ENCODE results near the gene MAP3K19.
"Not testable (repeated sequence)": the region's sequence is repeated elsewhere in the genome, so short reads cannot be mapped to it uniquely, and the experiment has no call there.

The MAP3K19 gene

DNA sequence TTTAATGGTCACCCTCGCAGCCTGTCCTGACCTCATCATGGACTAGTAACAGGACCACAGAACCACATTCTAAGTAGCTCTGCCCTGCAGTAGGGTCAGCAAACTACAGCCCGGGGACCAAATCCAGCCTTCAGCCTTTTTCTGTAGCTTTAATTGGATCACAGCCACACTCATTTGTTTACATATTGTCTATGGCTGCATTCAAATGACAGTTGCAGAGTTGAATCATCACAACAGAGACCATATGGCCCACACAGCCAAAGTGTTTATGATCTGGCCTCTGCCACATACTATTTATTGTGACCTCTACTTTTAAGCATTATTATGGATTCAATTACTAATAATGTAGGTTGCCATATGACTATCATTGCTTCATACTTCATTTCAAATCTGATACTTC lies 47.7 kb downstream of the MAP3K19 start:
- in situ Hi-C loops (cut with MboI; ENCODE audit: low sequenced_read_pairs): no loop called here

DNA sequence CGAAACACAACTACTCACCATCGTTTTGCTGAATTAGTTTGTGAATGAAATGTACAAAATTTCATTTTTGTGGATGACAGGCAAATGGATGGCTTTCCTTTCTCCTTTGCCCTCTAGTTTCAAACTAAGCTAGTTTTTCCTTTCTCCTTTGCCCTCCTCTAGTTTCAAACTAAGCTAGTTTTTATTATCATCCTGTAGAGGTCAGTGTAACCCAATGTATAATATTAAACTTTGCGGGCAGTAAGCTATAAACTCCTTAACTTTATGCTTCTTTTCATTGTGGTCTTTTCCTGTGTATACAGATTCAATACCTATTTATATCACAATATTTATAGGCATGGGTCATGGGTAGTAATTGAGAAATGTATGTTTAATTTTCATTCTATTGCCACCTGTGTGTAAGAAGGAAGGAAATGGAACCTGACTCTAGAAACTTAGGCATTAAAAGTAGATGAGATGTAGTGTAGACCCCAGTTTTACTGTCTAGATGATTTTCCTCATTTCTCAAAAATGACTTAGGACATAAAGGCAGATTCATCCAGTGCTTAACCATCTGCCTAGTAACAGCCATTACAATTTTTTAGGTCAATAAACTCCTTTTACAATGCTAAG lies 58.1 kb downstream of the MAP3K19 start:
- in situ Hi-C loops (cut with MboI; ENCODE audit: low sequenced_read_pairs): no loop called here

DNA sequence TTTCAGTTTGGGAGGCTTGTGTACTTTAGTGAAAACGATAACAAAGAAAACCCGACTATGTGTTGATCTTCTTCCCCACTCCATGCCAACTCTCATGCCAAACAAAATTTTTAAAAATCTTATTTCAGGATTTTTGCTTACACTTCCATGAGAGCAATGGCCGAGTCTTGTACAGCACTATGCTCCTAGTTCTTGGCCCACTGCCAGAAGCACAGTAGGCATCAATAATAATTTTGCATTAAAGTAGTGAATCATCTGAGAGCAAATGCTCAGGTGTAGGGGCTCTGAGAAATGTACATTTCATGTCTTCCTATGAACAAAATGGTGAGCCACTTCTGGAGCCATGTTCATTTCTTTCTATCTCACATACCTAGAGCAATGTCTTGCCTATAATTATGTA lies 62.2 kb downstream of the MAP3K19 start:
- in situ Hi-C loops (cut with MboI; ENCODE audit: low sequenced_read_pairs): no loop called here

DNA sequence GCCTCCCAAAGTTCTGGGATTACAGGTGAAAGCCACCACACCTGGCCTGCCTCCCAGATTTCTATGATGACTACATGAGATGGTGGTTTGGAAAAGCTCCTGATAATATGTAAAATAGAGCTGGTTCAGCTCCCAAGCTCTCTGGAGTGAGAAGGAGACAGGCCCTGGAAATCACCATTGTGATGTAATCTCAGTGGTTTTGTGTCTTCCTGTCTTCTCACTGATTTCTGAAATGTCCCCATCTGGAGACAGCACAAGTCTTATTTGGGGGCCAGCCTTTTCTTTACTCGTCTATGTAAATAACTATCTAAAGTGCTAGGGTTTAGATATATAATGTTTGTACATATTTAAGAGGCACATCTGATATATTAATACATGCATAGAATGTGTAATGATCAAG lies 64.6 kb downstream of the MAP3K19 start:
- in situ Hi-C loops (cut with MboI; ENCODE audit: low sequenced_read_pairs): no loop called here

DNA sequence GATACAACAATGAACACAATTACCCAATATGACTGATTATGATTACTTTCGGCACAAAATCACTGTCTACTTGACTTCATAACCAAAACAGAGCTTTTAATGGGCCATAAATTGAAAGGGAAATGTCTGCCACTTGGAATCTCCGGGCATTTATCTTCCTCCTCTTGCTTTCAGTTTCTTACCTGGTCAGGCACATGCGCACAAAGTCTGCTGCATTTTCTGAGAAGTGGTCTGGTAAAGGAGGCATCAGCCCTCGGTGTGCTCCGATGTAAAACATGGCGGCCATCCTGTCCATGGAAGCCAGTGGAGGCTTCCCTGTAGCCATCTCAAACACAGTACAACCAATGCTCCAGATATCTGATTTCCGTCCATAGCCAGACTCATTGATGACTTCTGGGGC lies 66.6 kb downstream of the MAP3K19 start:
- in situ Hi-C loops (cut with MboI; ENCODE audit: low sequenced_read_pairs): no loop called here

DNA sequence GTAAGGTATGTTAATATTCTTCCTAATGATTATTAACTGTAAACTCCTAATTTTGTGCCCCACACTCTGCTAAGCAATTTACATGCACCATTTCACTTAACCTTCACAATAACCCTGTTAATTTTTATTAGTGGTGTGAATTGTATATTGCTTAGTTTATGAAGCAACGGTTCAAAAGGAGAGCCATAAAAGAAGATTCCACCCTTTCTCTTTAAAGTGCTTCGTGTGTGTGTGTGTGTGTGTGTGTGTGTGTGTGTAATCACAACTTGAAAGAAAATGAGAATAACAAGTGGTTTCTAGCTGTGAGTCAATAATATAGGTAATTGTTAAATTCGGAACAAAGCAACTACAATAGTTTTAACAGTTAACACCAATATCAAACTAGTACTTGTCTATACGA lies 68.0 kb downstream of the MAP3K19 start:
- in situ Hi-C loops (cut with MboI; ENCODE audit: low sequenced_read_pairs): no loop called here

DNA sequence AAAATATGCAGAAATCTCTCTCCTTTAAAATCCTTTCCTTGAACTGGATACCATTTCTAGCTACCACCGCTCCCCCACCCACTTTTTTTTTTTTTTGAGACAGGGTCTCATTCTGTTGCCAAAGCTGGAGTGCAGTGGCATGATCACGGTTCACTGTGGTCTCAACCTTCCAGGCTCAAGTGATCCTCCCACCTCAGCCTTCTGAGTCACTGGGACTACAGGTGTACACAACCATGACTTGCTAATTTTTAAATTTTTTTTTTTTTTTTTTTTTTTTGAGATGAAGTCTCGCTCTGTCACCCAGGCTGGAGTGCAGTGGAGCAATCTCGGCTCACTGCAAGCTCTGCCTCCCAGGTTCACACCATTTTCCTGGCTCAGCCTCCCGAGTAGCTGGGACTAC lies 70.1 kb downstream of the MAP3K19 start:
- in situ Hi-C loops (cut with MboI; ENCODE audit: low sequenced_read_pairs): not testable (repeated sequence)

DNA sequence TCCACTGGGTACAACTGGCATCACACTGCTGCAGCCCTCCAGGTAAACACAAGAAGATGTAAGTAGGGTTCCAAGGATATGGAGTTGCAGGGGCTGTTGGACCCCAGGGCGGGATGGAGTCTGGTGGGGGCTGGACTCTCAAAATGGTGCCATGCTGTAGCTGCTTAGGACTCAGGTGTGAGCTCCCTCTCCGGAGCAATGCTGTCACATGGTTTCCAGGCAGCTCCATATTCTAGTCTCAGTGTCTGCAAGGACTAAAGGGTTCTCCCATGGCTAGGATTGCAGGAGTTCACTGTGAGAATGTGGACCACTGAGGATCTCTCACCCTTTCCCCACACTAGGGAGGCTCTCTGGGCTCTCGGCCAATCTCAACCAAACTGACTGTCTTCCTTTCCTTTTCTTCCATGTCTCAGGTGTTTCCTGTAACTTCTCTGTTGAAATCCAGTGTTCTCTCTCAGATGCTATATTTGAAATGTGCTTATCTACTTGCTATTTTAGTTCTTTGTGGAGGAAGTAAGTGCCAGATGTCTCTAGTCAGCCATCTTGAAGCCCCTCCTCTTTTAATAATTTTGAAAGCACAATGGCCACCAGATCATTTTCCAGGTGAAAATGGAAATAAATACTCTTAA lies 71.1 kb downstream of the MAP3K19 start:
- in situ Hi-C loops (cut with MboI; ENCODE audit: low sequenced_read_pairs): no loop called here

DNA sequence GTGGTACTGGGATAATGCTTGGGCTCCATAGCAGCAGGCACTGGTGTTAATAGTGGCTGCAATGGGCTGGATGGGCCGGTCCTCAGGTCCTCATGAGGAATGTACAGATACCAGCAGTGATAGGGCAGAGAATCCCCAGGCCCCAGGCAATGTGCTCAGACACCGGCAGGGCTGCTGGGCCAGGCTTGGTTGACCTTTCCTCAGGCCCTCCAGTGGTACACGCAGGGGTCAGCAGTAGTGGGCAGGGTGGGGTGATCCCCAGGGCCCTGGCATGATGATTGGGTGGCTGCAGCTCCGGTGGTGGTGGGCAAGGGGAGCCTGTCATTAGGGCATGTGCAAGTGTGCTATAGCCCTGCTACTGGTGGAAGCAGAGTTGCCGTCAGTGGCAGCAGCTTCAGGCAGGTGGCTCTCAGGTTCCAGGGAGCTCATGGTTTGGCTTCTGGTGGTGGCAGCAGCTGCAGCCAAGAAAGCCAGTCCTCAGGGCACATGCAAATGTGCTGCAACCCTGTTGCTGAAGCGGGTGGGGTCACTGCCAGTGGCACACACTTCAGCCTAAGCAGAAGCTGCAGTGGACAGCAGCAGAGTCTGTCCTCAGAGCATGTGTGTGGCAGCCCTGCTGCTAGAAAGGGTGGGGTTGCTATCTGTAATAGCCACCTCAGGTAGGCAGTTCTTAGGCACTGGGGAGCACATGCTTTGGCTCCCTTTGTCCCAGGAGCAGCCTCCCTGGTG lies 71.8 kb downstream of the MAP3K19 start:
- in situ Hi-C loops (cut with MboI; ENCODE audit: low sequenced_read_pairs): no loop called here

DNA sequence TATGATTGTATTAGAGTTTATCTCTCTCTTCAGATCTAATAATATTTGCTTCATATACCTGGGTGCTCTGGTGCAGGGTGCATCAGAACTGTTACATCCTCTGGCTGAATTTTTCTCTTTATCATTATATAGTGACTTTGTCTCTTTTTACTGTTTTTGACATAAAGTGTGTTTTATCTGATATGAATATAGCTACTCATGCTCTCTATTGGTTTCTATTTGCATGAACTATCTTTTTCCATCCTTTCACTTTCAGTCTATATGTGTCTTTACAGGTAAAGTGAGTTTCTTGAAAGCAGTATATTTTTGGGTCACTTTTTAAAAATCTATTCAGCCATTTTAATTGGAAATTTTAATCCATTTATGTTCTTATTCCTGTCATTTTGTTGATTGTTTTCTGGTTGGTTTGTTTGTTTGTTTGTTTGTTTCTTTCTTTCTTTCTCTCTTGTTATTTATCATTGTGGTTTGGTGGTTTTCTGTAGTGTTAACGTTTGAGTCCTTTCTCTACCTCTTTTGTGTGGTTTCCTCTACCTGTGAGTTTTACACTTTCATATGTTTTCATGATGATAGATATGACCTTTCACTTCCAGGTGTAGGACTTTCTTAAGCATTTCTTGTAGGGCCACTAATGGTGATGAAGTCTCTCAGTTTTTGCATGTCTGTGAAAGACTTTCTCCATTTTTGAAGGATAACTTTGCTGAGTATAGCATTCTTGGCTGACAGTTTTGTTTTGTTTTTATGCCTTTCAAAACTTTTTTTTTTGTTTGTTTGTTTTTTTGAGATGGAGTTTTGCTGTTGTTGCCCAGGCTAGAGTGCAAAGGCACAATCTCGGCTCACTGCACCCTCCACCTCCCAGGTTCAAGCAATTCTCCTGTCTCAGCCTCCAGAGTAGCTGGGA lies 73.8 kb downstream of the MAP3K19 start:
- in situ Hi-C loops (cut with MboI; ENCODE audit: low sequenced_read_pairs): no loop called here

DNA sequence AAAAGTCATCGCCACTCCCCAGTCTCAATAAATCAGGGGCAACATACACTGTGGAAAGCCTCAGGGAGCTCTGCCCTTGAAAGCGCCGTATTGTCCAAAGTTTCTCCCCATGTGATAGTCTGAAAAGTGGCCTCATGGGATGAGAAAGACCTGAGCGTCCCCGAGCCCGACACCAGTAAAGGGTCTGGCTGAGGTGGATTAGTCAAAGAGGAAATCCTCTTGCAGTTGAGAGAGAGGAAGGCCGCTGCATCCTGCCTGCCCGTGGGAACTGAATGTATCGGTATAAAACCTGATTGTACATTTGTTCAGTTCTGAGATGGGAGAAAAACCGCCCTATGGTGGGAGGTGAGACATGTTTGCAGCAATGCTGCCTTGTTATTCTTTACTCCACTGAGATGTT lies 80.1 kb downstream of the MAP3K19 start:
- in situ Hi-C loops (cut with MboI; ENCODE audit: low sequenced_read_pairs): not testable (repeated sequence)

DNA sequence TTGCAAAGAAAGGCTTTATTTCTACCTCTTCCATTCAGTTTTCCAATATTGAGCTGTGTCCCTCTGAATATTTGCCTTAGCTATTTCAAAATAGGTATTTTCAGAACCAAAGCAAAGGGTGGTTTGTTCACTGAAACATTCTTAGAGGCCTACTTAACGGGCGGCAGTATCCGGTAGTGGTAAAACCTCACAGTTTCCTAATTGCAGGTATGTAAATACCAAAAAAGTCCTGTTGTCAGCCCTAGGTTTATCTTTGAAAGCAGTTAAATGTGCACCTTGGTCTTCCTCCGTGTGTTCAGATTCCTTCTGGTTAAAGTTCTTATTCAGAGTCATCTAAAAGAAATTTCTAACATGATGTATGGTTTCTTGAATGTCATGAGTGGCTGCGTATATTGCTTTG lies 89.8 kb downstream of the MAP3K19 start:
- in situ Hi-C loops (cut with MboI; ENCODE audit: low sequenced_read_pairs): no loop called here

DNA sequence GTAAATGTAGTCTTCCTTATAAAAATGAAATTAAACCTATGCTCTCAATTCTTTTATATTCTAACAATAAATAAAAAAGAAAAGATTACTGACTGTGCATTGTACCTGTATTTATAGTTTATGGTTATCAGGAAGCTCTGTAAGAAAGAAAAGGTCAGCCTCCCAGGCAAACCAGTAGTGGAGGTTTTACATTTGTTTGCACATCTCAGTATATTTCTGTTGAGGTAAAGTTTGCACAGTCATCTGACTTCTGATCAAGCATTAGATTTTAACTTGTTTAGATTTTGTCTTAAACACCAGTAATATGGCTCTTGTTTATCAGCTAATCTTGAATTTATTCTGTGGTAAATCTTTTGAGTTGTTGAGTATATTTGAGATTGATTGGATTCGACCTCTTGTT lies 91.5 kb downstream of the MAP3K19 start:
- in situ Hi-C loops (cut with MboI; ENCODE audit: low sequenced_read_pairs): no loop called here

DNA sequence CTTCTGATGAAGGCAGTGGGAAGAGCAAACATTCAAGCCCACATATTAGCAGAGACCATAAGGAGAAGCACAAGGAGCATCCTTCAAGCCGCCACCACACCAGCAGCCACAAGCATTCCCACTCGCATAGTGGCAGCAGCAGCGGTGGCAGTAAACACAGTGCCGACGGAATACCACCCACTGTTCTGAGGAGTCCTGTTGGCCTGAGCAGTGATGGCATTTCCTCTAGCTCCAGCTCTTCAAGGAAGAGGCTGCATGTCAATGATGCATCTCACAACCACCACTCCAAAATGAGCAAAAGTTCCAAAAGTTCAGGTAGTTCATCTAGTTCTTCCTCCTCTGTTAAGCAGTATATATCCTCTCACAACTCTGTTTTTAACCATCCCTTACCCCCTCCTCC lies 93.2 kb downstream of the MAP3K19 start:
- in situ Hi-C loops (cut with MboI; ENCODE audit: low sequenced_read_pairs): no loop called here

DNA sequence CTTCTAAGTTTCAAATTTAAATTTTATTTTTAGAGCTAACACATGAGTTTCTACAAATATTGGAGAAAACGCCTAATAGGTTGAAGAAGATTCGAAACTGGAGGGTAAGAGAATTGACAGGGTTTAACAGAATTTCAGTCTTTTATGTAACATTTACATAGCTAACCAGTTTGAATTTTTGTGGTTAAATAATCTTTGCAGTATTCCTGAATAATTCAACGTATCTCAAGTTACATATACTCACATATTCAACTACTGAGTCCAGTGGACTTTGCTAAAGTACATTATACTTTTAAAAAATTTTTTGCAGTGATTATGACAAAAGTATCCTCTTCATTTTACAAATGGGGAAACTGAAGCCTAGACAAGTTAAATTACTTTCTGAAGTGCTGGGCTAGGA lies 94.6 kb downstream of the MAP3K19 start:
- in situ Hi-C loops (cut with MboI; ENCODE audit: low sequenced_read_pairs): no loop called here

DNA sequence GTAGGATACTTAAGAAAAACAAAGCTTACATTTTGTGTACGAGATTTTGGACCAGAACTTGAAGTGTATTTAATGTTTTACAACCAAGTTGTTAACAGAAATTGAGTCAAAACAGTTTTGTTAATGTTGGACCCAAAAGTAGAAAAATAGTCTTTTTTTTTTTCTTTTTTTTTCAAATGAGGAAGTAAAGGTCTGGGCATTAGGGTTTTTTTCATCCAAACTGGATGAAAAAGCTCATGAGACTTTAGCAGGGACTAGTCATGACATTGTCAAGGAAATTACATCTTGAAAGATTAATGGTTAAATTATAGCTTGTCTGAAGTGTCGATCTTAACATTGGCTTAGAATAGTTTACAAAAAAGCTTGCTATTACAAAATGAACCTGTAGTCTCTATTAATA lies 96.4 kb downstream of the MAP3K19 start:
- in situ Hi-C loops (cut with MboI; ENCODE audit: low sequenced_read_pairs): no loop called here

DNA sequence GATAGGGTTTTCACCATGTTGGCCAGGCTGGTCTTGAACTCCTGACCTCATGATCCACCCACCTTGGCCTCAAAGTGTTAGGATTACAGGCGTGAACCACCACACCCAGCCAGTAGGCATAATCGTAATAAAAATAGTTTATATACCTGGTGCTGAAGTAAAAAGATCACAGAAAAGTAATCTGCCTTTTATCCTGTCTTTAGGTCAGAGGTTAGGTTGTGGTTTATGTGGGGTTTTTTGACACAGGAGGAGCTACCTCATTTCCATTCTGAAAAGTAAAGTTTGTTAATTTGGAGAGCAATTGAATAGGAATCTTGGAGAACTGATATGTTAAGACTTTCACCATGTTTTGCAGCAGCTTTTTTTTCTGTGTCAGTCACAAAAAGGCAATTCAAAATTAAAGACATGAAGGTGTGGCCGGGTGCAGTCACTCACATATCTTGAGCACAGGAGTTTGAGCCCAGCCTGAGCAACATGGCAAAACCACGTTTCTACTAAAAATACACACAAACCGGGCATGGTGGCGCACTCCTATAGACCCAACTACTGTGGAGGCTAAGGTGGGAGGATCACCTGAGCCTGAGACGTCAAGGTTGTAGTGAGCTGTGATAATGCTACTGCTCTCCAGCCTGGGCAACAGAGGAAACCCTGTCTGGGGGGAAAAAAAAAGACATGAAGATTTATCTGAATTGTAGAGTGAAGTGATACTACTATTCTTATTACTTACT lies 97.1 kb downstream of the MAP3K19 start:
- in situ Hi-C loops (cut with MboI; ENCODE audit: low sequenced_read_pairs): no loop called here

DNA sequence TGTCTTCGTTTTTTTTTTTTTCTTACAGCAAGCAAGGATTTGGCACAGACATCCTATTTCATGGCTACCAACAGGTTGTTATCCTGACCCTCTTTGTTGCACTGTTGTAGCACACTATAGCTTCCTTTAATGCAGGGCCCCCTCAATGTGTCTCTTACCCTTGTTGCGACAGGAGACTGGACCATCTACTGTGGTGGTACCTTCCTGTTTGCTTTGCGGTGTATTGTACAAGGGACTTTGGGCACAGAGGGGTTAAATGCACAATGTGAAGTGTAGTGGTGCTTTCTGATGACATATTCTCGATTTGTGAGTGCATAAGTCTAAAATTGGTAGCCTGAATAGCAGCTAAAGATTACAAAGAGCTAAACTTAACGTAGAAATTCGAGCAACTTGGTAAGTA lies 101.2 kb downstream of the MAP3K19 start:
- in situ Hi-C loops (cut with MboI; ENCODE audit: low sequenced_read_pairs): no loop called here

DNA sequence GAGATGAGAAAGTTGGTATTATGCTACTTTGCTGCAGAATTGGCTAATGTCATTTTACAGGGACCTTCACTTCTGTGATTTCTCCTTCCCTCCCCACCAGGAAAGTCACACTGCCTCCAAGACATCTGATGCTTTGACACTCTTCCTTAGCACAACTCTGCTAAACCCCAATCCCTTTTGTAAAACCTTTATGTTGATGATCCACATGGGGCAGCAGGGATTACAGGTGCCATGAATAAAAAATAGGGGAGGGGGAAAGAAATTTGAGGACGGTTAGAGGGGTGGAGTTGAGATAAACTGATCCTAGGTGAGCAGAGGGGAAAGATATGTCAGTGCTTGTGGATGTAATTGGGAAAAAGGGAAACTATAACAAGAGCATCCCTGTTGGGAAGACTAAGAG lies 102.3 kb downstream of the MAP3K19 start:
- in situ Hi-C loops (cut with MboI; ENCODE audit: low sequenced_read_pairs): no loop called here

DNA sequence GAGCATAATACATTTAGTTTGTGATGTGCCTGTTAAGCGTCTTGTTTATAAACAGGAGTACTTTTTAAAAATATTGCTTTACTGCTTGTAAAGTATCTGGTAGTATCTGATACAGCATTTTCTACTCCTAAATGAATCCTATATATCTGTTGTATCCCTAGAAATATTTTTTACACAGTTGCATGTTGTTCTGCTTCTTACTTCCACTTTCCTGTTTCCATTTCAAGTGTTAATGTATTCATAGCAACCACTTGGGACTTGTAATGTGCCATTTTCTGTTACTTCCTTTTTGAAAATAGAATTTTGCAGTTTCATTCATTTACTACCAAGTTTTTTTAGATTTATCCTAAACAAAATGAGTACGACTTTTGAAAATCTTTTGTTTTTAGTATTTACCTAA lies 103.7 kb downstream of the MAP3K19 start:
- in situ Hi-C loops (cut with MboI; ENCODE audit: low sequenced_read_pairs): no loop called here

DNA sequence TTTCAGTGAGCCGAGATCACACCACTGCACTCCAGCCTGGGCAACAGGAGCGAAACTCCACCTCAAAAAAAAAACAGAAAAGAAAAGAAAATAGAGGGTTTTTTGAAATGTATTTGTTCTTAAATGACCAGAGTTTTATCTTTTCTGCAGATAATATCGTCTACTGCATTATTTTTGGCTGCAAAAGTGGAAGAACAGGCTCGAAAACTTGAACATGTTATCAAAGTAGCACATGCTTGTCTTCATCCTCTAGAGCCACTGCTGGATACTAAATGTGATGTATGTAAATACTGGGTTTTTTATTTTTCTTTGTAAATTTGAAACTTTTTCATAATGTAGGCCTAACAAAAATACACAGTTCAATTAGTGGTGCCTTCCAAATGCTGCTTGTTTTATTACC lies 110.6 kb downstream of the MAP3K19 start:
- in situ Hi-C loops (cut with MboI; ENCODE audit: low sequenced_read_pairs): no loop called here

Data from HL-60/S4 treated with phorbol 12-myristate 13-acetate at 8.2 ng/mL for 4 days and 3 days (cell line).